NCI-H2107 treated with DMSO at 0.1 percent for 48 hours (cell line): Measurements from ENCODE around the gene DIAPH1.

Experiments used
- DNase-seq: peaks from one replicate; lab custom pipeline; 2025; ENCODE audit not compliant: unreplicated experiment; lab: John Stamatoyannopoulos, UW

Gene DIAPH1

DNA sequence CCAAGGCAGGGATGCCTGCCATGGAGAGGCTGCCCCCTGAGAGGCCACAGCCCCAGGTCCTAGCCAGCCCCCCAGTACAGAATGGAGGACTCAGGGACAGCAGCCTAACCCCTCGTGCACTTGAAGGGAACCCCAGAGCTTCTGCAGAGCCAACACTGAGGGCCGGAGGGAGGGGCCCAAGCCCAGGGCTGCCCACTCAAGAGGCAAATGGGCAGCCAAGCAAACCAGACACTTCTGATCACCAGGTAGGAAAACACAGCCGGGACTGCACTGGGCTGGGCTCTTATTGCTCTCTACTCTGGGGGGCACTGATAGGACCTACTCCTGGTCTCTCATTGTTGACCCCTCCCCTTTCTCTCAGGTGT is 21.2 kb upstream of the DIAPH1 start:
- DNase-seq, result no peak

GRCh38 chr5:141639357-141640050 is 20.7 kb upstream of the DIAPH1 start:
- no peak for DNase-seq

- no peak for DNase-seq
Observed at GRCh38 chr5:141638771-141639170, 20.0 kb upstream of the DIAPH1 start.

DNA sequence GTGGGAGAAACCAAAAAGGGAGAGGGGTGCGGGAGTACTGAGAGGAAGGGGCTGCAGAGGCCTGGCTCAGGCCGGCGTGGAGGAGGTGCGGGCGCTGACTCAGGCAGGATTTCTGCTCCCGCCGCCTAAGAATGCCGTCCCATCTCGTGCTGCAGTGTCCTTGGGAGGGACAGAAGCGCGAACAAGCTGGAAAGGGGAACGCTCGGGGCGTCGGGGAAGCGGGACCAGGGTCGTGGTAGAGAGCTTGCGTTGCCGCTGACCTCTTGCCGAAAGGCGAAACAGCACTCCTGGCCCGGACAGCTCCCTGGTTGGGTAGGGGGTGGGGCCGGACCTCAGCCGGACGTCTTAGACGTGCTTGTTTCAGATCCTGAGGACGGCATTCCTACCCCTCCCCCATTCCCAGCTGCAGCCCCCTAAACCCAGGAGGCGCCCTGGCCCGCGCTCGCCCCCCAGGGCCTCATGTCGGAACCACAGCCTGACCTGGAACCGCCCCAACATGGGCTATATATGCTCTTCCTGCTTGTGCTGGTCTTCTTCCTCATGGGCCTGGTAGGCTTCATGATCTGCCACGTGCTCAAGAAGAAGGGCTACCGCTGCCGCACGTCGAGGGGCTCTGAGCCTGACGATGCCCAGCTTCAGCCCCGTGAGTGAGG is 19.1 kb upstream of the DIAPH1 start:
- no peak for DNase-seq

DNA sequence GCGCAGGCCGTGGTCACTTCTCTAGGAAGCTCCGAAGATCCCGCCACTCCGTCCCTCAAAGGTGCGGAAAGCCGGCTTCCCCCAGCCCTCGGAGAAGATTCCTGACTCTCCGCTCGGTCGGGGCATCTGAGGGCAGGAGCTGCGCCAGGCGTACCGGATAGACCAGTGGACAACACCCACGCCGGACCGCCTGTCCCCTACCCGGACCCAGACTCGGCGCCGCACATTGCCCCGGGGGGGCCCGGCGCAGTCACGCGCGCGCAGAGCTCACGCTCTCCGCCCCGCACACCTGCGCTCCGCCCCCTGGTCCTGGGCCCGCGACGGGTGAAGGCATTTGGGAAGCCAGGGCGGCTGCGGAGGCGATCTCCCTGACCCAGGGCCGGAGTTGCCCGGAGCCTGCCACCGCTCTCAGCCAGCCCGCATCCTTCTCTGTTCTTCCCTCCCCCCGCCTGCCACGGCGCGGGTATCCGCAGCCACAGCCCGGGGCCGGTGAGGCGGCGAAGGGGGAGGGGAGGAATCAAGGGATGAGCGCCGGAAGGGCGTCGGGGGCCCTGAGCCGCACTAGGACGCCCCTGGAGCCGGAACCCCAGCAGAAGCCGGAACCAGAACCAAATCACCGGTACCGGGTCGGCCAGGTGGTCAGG is 18.4 kb upstream of the DIAPH1 start:
- DNase-seq, result no peak

- DNase-seq, result peak; percentile 49
Observed at GRCh38 chr5:141636413-141637122, 17.8 kb upstream of the DIAPH1 start, which contains the start of the genes HDAC3 and RELL2. Gene HDAC3, minus strand, starts transcription at chr5:141636849. Its CDS starts 59 bp downstream, at chr5:141636790. Gene RELL2, plus strand, starts transcription at chr5:141636997. Its CDS starts 1,229 bp downstream, at chr5:141638226.

DNA sequence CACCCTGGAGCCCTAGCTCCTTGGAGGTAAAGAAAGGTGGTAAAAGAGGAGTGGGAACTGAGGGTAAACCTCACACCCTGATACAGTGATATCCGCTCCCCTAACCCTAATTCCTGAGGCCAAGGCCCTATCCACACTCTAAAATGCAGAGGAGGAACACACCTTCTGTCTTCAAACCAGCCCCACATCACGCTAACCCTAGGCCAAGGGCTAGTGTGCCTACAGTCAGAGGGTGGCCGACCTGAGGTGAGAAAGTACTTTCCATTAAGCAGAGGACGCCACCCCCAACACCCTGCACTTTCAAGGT is 17.3 kb upstream of the DIAPH1 start:
- no peak for DNase-seq

DNA sequence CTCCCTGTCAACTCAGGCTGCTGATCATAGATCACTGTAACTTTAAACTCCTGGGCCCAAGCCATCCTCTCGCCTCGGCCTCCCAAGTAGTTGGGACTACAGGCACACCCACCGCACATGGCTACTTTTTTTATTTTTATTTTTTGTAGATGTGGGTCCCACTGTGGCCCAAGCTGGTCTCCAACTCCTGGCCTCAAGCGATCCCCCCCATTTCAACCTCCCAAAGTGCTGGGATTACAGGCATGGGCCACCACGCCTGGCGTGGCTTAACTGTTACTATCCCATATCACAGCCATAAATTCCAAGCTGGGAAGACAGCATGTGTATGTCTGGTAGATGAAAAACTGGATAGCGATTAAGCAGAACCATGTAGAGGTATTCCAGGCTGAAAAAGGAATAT is 16.8 kb upstream of the DIAPH1 start:
- DNase-seq, result no peak

- DNase-seq, result no peak
Observed at GRCh38 chr5:141634720-141635119, 15.9 kb upstream of the DIAPH1 start.

GRCh38 chr5:141633871-141634561 is 15.2 kb upstream of the DIAPH1 start:
- DNase-seq, result no peak

- DNase-seq, result no peak
Observed at GRCh38 chr5:141632650-141633049, 13.8 kb upstream of the DIAPH1 start.

DNA sequence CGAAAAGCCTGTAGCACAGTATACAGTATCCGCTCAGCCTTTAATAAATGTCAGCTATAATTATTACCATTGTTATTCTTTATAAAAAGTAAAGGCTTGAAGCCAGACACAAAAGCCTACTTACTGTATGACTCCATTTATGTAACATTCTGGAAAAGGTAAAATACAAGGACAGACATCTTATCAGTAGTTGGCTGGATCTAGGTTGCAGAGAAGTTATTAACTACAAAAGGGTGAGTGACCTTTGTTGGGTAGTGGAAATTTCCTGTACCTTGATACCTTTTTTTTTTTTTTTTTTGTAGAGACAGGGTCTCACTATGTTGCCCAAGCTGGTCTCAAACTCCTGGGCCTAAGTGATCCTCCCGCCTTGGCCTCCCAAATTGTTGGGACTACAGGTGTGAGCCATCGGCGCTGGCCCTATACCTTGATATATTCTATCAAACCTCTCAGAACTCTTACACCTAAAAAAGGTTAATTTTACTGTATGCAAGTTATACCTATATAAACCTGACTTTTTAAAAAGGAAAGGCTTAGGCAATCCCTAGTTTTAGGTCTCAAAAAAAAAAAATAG is 11.9 kb upstream of the DIAPH1 start:
- DNase-seq, result no peak

- DNase-seq, result no peak
Observed at GRCh38 chr5:141628175-141628788, 9.5 kb upstream of the DIAPH1 start.

- no peak for DNase-seq
Observed at GRCh38 chr5:141623611-141624010, 4.8 kb upstream of the DIAPH1 start.

DNA sequence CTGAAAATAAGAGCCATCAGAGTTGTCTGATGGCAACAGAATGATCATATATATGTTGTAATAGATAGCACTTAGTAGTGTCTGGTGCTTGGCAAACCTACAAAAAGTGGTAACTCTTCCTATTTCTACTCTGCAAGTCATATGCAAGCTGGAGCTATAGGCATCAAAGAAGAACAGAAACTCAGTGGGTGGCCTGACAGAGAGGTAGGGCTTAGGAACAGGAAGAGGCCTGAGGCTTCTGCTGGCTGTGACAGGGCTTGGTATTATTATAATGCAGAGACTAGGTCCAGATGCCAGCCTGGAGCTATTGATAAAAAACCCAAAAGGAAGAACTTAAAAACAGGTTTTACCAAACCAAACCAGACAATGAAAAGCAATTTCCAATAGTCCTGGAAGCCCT is 4.4 kb upstream of the DIAPH1 start:
- no peak for DNase-seq

GRCh38 chr5:141618030-141618803 is 583 bp downstream of the DIAPH1 start:
- DNase-seq, result peak; percentile 37

DNA sequence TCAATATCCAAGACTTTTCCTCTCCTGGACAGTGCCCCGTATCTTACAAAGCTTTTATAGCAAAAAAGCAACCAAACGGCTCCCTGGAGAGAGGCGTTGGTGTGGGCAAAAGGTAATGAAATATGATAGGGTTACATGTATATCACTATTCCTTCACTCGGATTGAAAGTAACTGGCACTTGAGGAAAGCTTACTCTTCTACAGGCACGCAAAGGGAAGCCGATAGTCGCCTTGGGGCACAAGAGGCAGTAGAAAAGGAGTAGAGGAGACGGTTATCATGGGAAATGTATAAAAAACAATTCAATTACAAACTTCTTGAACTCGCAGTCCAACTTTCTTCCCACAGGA is 1.1 kb downstream of the DIAPH1 start:
- DNase-seq, result peak; percentile 36

GRCh38 chr5:141617128-141617527 is 1.7 kb downstream of the DIAPH1 start:
- DNase-seq, result no peak

DNA sequence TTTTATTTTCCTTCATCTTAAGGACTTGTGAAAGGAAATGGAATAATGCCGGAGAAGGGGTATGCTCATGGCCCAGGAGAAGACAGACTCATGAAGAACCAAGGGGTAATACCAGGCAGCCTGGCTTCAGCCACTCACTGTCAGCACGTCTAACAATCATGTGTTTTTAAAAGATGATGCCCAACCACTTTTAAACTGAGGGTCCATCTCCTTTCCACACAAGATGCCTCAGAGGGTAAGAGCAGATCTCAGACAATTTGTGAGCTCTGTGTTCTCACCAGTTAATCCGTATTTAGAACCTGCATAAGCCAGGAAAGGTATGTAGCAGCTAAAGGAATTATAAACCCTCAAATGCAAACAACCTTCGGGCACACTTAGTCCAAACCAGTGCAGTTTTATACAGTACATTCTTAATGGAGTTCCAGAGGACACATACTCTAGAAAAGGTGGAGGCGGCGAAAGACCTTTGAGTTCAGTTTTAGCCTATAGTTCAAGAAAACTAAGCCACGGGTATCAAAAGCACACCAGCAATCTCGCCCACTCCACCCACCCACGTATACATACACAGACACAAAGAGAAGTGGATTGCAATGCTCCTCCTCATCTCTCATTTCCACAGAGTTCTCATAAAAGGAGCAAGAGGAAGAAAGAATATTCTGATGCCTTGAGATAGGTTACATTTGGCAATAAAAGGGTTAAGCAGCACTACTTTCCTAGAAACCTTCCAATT is 2.6 kb downstream of the DIAPH1 start:
- no peak for DNase-seq
